HTERT RPE-1 (cell line): Measurements from ENCODE around the gene FASTK.

Experiments
- in situ Hi-C: fragments of 300-500 bp; cut with MboI; formaldehyde crosslinking; loops from 4 replicates; pipeline ENCODE4 v1.14.3; 2020; ENCODE audit warnings: low sequenced_read_pairs

Gene FASTK

GRCh38 chr7:151118108-151119054 lies 37.8 kb upstream of the FASTK start:
- in situ Hi-C loops = no loop called here

- in situ Hi-C loops = no loop called here
These were observed 37.0 kb upstream of the FASTK start for GRCh38 chr7:151117565-151117964.

GRCh38 chr7:151116603-151117440 lies 36.2 kb upstream of the FASTK start:
- in situ Hi-C loops = no loop called here

- in situ Hi-C loops = no loop called here
These were observed 35.3 kb upstream of the FASTK start for GRCh38 chr7:151115836-151116418.

- in situ Hi-C loops = no loop called here
These were observed 34.7 kb upstream of the FASTK start for GRCh38 chr7:151115121-151115835.

GRCh38 chr7:151114151-151115090 lies 33.8 kb upstream of the FASTK start:
- in situ Hi-C loops = no loop called here

- in situ Hi-C loops = no loop called here
These were observed 32.9 kb upstream of the FASTK start for GRCh38 chr7:151113344-151114150.

- in situ Hi-C loops = no loop called here
These were observed 30.5 kb upstream of the FASTK start for GRCh38 chr7:151110941-151111645.

GRCh38 chr7:151110236-151110940 lies 29.8 kb upstream of the FASTK start:
- in situ Hi-C loops = no loop called here

- in situ Hi-C loops = no loop called here
These were observed 28.8 kb upstream of the FASTK start for GRCh38 chr7:151109094-151110048.

- in situ Hi-C loops = no loop called here
These were observed 27.3 kb upstream of the FASTK start for GRCh38 chr7:151107882-151108281.

GRCh38 chr7:151104411-151105235 lies 24.0 kb upstream of the FASTK start:
- in situ Hi-C loops = no loop called here

- in situ Hi-C loops = no loop called here
These were observed 23.4 kb upstream of the FASTK start for GRCh38 chr7:151103973-151104372.

- in situ Hi-C loops = no loop called here
These were observed 22.4 kb upstream of the FASTK start for GRCh38 chr7:151102991-151103390.

GRCh38 chr7:151101621-151102396 lies 21.2 kb upstream of the FASTK start:
- in situ Hi-C loops = no loop called here
